IMR-90 (cell line): ENCODE results near the gene LIPK. TPM values are rescaled to one million over a fixed set of nuclear protein-coding genes. Genes with fewer than 3 reads are reported as not detected.

Experiments used
- ATAC-seq: fragments of 200-7000 bp; cut with Tn5 transposase; 2 replicates; pipeline ENCODE4 v1.9.1; 2020; ENCODE audit warnings: low read depth, mild to moderate bottlenecking, moderate library complexity
- BruUV-seq: library from RNA; stranded (reverse); fragments of 400-500 nt; replicated peaks from 2 replicates; lab custom pipeline; 2021; lab: Mats Ljungman, UMichigan
- CTCF ChIA-PET: fragments of 300-600 bp; formaldehyde crosslinking; extraction: SDS; loops from one replicate; lab custom pipeline; 2021; ENCODE audit warnings: antibody characterized with exemption; lab: Yijun Ruan, JAX
- POLR2A ChIA-PET: fragments of 300-600 bp; sonication (Branson Sonifier 250); formaldehyde crosslinking; loops from one replicate; lab custom pipeline; 2022; ENCODE audit warnings: antibody characterized with exemption; ENCODE audit not compliant: unreplicated experiment; lab: Charles Lee
- DNase-seq: peaks from one replicate; pipeline ENCODE4 v3.0.0; 2013
- H2AFZ ChIP-seq: replicated peaks from 2 replicates; pipeline ENCODE3; 2013; ENCODE audit warnings: low read length, mild to moderate bottlenecking; ENCODE audit not compliant: poor library complexity
- H2AK5ac ChIP-seq: 2 replicates; pipeline ENCODE4 v1.6.1; 2013; ENCODE audit warnings: low read depth, low read length, inconsistent platforms
- H2AK9ac ChIP-seq: replicated peaks from 2 replicates; pipeline ENCODE3; 2013; ENCODE audit warnings: mild to moderate bottlenecking, low read depth, low read length, moderate library complexity; ENCODE audit not compliant: poor library complexity
- H2BK120ac ChIP-seq: 2 replicates; pipeline ENCODE4 v1.6.1; 2013; ENCODE audit warnings: low read depth, low read length, inconsistent platforms
- H2BK15ac ChIP-seq: 3 replicates; pipeline ENCODE4 v1.6.1; 2013; ENCODE audit warnings: low read depth, low read length, inconsistent platforms
- H2BK20ac ChIP-seq: 2 replicates; pipeline ENCODE4 v1.6.1; 2013; ENCODE audit warnings: low read depth, mild to moderate bottlenecking, inconsistent platforms, low read length, moderate library complexity
- H2BK5ac ChIP-seq: 2 replicates; pipeline ENCODE4 v1.6.1; 2013; ENCODE audit warnings: mild to moderate bottlenecking, low read depth, low read length, inconsistent platforms; ENCODE audit not compliant: poor library complexity, severe bottlenecking
- H3K14ac ChIP-seq: replicated peaks from 2 replicates; pipeline ENCODE4 v1.6.1; 2013; ENCODE audit warnings: low read depth, low read length, inconsistent platforms
- H3K18ac ChIP-seq: 2 replicates; pipeline ENCODE4 v1.6.1; 2013; ENCODE audit warnings: low read depth, low read length, control low read depth
- H3K23ac ChIP-seq: 2 replicates; pipeline ENCODE4 v1.6.1; 2013; ENCODE audit warnings: low read depth, low read length, inconsistent platforms
- H3K27ac ChIP-seq: 2 replicates; pipeline ENCODE4 v1.5.1; 2013; ENCODE audit warnings: mild to moderate bottlenecking, control low read depth, low read length; ENCODE audit not compliant: insufficient read depth
- H3K27me3 ChIP-seq: 2 replicates; pipeline ENCODE4 v1.6.1; 2013; ENCODE audit warnings: low read length; ENCODE audit not compliant: control insufficient read depth, insufficient read depth
- H3K36me3 ChIP-seq: 2 replicates; pipeline ENCODE4 v1.6.1; 2013; ENCODE audit warnings: low read length, mixed read lengths; ENCODE audit not compliant: control insufficient read depth, insufficient read depth
- H3K4ac ChIP-seq: 2 replicates; pipeline ENCODE4 v1.6.1; 2013; ENCODE audit warnings: low read depth, low read length, inconsistent platforms
- H3K4me1 ChIP-seq: 2 replicates; pipeline ENCODE4 v1.6.1; 2013; ENCODE audit warnings: low read length, mixed read lengths; ENCODE audit not compliant: control insufficient read depth, insufficient read depth
- H3K4me2 ChIP-seq: 2 replicates; pipeline ENCODE4 v1.6.1; 2013; ENCODE audit warnings: low read depth, mild to moderate bottlenecking, control low read depth, low read length, moderate library complexity
- H3K4me3 ChIP-seq: 2 replicates; pipeline ENCODE4 v1.5.1; 2013; ENCODE audit warnings: low read depth, mild to moderate bottlenecking, control low read depth, low read length, moderate library complexity; ENCODE audit not compliant: insufficient read depth
- H3K56ac ChIP-seq: 2 replicates; pipeline ENCODE4 v1.6.1; 2013; ENCODE audit warnings: low read length, inconsistent platforms; ENCODE audit not compliant: insufficient read depth; ENCODE audit errors: extremely low read depth
- H3K79me1 ChIP-seq, 2 experiments: 2 replicates each; pipeline ENCODE4 v1.6.1; 2013; ENCODE audit warnings: low read length in 2 of 2, inconsistent platforms in 1 of 2, low read depth in 1 of 2
- H3K9ac ChIP-seq: 2 replicates; pipeline ENCODE4 v1.6.1; 2013; ENCODE audit warnings: low read depth, low read length, control low read depth
- H3K9me1 ChIP-seq: 2 replicates; pipeline ENCODE4 v1.6.1; 2013; ENCODE audit warnings: low read length, inconsistent platforms; ENCODE audit not compliant: insufficient read depth
- H3K9me3 ChIP-seq: 2 replicates; pipeline ENCODE4 v1.6.1; 2013; ENCODE audit warnings: low read length; ENCODE audit not compliant: control insufficient read depth, insufficient read depth
- H4K20me1 ChIP-seq: 2 replicates; pipeline ENCODE4 v1.6.1; 2013; ENCODE audit warnings: low read length, inconsistent platforms; ENCODE audit not compliant: insufficient read depth
- H4K5ac ChIP-seq: 2 replicates; pipeline ENCODE4 v1.6.1; 2013; ENCODE audit warnings: mild to moderate bottlenecking, low read depth, low read length, control low read depth
- H4K8ac ChIP-seq, 2 experiments: 2 replicates each; pipeline ENCODE4 v1.6.1; 2013; ENCODE audit warnings: low read depth in 2 of 2, low read length in 2 of 2, control low read depth in 1 of 2, inconsistent platforms in 1 of 2
- H4K91ac ChIP-seq: 2 replicates; pipeline ENCODE4 v1.6.1; 2013; ENCODE audit warnings: low read depth, low read length, inconsistent platforms; ENCODE audit not compliant: insufficient read depth
- BHLHE40 ChIP-seq: fragments of 150-350 bp; IDR thresholded peaks from 2 replicates; pipeline ENCODE4 v1.6.1; 2016; ENCODE audit warnings: mild to moderate bottlenecking, low read depth, low read length
- CEBPB ChIP-seq: IDR thresholded peaks from 2 replicates; pipeline ENCODE4 v1.6.1; 2012; ENCODE audit warnings: low read depth, low read length, improper control_type of control experiment
- CHD1 ChIP-seq: IDR thresholded peaks from 2 replicates; pipeline ENCODE4 v1.6.1; 2012; ENCODE audit warnings: low read depth, low read length, improper control_type of control experiment
- FOS ChIP-seq: fragments of 150-350 bp; IDR thresholded peaks from 2 replicates; pipeline ENCODE4 v1.6.1; 2016; ENCODE audit warnings: low read depth, low read length
- MAFK ChIP-seq: IDR thresholded peaks from 2 replicates; pipeline ENCODE4 v1.6.1; 2012; ENCODE audit warnings: low read depth, low read length, improper control_type of control experiment
- NFE2L2 ChIP-seq: fragments of 150-350 bp; IDR thresholded peaks from 2 replicates; pipeline ENCODE4 v1.6.1; 2016; ENCODE audit warnings: low read depth, mild to moderate bottlenecking, low read length
- POLR2A ChIP-seq: IDR thresholded peaks from 2 replicates; pipeline ENCODE4 v1.6.1; 2012; ENCODE audit warnings: mild to moderate bottlenecking, low read depth, low read length
- RCOR1 ChIP-seq: IDR thresholded peaks from 2 replicates; pipeline ENCODE4 v1.6.1; 2012; ENCODE audit warnings: mild to moderate bottlenecking, low read length, improper control_type of control experiment; ENCODE audit not compliant: insufficient replicate concordance
- RFX5 ChIP-seq: IDR thresholded peaks from 2 replicates; pipeline ENCODE4 v1.8.0; 2012; ENCODE audit warnings: low read depth, mild to moderate bottlenecking, low read length, moderate library complexity
- SMC3 ChIP-seq: fragments of 150-350 bp; IDR thresholded peaks from 2 replicates; pipeline ENCODE4 v1.6.1; 2016; ENCODE audit warnings: low read depth, mild to moderate bottlenecking, antibody characterized with exemption, low read length, moderate library complexity
- WGBS, 2 experiments: methylation state at CpG; one replicate each; pipeline versions ENCODE4 v1.1.5 to v1.1.7; 2013; ENCODE audit warnings: missing lambda C conversion rate in 2 of 2; ENCODE audit not compliant: insufficient read length in 1 of 2; ENCODE audit errors: extremely low coverage in 2 of 2; 5-methylcytosine and 5-hydroxymethylcytosine counted together
- dilution Hi-C: fragments of 300-500 bp; cut with HindIII; formaldehyde crosslinking; loops from one replicate; pipeline ENCODE4 v1.14.3; 2018; ENCODE audit warnings: low sequenced_read_pairs; ENCODE audit not compliant: unreplicated experiment
- in situ Hi-C: fragments of 300-500 bp; cut with MboI; formaldehyde crosslinking; loops from 3 replicates; pipeline ENCODE4 v1.14.3; 2019; ENCODE audit warnings: low sequenced_read_pairs, inconsistent platforms, mixed read lengths
- intact Hi-C: fragments of 100-400 bp; cut with micrococcal nuclease; formaldehyde crosslinking; loops from 2 replicates; pipeline ENCODE4 v1.10.0; 2022
- polyA plus RNA-seq, 3 experiments: library from polyadenylated mRNA; depleted of rRNA; stranded (reverse); fragments of >200 nt; gene quantifications; 2 replicates each; pipeline ENCODE4 v1.2.3, GENCODE V29; 2012; ENCODE audit warnings: low replicate concordance in 1 of 3
- total RNA-seq: library from RNA; depleted of rRNA; stranded (reverse); fragments of >200 nt; gene quantifications from 2 replicates; pipeline ENCODE4 v1.2.3, GENCODE V29; 2012
- TF ChIP-seq, protein P1 (sequence below): conservative IDR thresholded peaks from 2 replicates; pipeline ENCODE4 v1.5.1; 2012; ENCODE audit warnings: mild to moderate bottlenecking, low read depth, low read length, improper control_type of control experiment
- TF ChIP-seq, protein P2 (sequence below): fragments of 150-350 bp; IDR thresholded peaks from 2 replicates; pipeline ENCODE4 v1.6.1; 2016; ENCODE audit warnings: low read depth, mild to moderate bottlenecking, low read length, moderate library complexity, borderline replicate concordance

LIPK gene
- total and polyA plus RNA-seq, 2 of the 4 experiments (the other 2 are of a cell fraction) = not detected

DNA sequence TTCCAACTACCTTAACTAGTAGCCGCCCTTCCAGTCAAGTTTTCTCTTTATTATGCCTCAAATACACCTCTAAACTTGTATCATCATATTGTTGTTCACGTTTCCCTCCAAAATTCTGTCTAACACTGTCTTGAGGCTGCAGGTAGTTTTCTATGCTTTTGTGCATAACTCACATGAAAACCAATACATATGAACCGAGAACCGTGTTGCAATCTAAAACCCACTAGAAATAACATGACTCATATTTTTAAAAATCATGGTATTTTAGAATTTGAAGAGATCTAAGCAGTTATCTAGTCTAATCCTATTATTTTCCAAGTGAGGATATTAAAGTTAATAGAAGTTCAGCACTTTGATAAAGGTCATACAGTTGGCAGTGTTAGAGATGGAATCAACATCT lies 23.6 kb upstream of the LIPK start:
- WGBS, 2 experiments = 80% methylated on average over 1 of the region's 4 CpGs; no CpG with 5 or more reads in 1 of the 2 experiments
- H2BK120ac ChIP-seq = no peak overlapping the region
- intact Hi-C loops = no loop called here
- H3K14ac ChIP-seq = no peak overlapping the region
- H4K5ac ChIP-seq = no peak overlapping the region
- no peak overlapping the region for H3K56ac ChIP-seq
- no peaks in the 10 kb centered on the region for H3K9me1 ChIP-seq
- ATAC-seq = no peak
- no peak overlapping the region for H2BK5ac ChIP-seq
- H3K9me3 ChIP-seq = no peaks in the 10 kb centered on the region
- in situ Hi-C loops = no loop called here
- POLR2A ChIA-PET = no interaction called here
- H3K79me1 ChIP-seq = no peaks in the 10 kb centered on the region
- dilution Hi-C loops = no loop called here
- no peaks in the 10 kb centered on the region for H3K36me3 ChIP-seq
- BruUV-seq = no TSS peak
- no peak for DNase-seq
- no peak overlapping the region for H2AK5ac ChIP-seq
- H2AK9ac ChIP-seq = no peak overlapping the region
- no peak overlapping the region for H3K9ac ChIP-seq
- CTCF ChIA-PET = interaction anchor here (1.2 kb wide), 1 partner anchor 11 kb away, joined by 5 read pairs; no protein-coding TSS in a partner anchor
- no peak overlapping the region for H4K8ac ChIP-seq
- no peaks in the 10 kb centered on the region for H4K20me1 ChIP-seq
- H3K27me3 ChIP-seq = no peaks in the 10 kb centered on the region
- H3K23ac ChIP-seq = no peak overlapping the region
- H3K4ac ChIP-seq = no peak overlapping the region
- H3K18ac ChIP-seq = no peak overlapping the region
- no peak overlapping the region for H3K4me3 ChIP-seq
- H4K91ac ChIP-seq = no peak overlapping the region
- H3K4me2 ChIP-seq = no peak overlapping the region
- H3K4me1 ChIP-seq = no peaks in the 10 kb centered on the region
- H2BK20ac ChIP-seq = no peak overlapping the region
- no peak overlapping the region for H2AFZ ChIP-seq
- H2BK15ac ChIP-seq = no peak overlapping the region
- H3K27ac ChIP-seq = no peak overlapping the region
- TF ChIP-seq SMC3 (no peak), CHD1 (no peak), NFE2L2 (no peak), RCOR1 (no peak), RFX5 (no peak), MAFK (no peak), CEBPB (no peak), BHLHE40 (no peak), FOS (no peak), POLR2A (no peak)
- TF ChIP-seq, protein P1, sequence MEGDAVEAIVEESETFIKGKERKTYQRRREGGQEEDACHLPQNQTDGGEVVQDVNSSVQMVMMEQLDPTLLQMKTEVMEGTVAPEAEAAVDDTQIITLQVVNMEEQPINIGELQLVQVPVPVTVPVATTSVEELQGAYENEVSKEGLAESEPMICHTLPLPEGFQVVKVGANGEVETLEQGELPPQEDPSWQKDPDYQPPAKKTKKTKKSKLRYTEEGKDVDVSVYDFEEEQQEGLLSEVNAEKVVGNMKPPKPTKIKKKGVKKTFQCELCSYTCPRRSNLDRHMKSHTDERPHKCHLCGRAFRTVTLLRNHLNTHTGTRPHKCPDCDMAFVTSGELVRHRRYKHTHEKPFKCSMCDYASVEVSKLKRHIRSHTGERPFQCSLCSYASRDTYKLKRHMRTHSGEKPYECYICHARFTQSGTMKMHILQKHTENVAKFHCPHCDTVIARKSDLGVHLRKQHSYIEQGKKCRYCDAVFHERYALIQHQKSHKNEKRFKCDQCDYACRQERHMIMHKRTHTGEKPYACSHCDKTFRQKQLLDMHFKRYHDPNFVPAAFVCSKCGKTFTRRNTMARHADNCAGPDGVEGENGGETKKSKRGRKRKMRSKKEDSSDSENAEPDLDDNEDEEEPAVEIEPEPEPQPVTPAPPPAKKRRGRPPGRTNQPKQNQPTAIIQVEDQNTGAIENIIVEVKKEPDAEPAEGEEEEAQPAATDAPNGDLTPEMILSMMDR = no peak
- TF ChIP-seq, protein P2, sequence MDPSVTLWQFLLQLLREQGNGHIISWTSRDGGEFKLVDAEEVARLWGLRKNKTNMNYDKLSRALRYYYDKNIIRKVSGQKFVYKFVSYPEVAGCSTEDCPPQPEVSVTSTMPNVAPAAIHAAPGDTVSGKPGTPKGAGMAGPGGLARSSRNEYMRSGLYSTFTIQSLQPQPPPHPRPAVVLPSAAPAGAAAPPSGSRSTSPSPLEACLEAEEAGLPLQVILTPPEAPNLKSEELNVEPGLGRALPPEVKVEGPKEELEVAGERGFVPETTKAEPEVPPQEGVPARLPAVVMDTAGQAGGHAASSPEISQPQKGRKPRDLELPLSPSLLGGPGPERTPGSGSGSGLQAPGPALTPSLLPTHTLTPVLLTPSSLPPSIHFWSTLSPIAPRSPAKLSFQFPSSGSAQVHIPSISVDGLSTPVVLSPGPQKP = no peak
